ENCODE measurements around the gene F2. TPM values are rescaled to one million over a fixed set of nuclear protein-coding genes. Genes with fewer than 3 reads are reported as not detected.
A peak's percentile ranks its signal among the peaks of the same experiment; 100 is the strongest.

The F2 gene
- total RNA-seq, 1 experiment from 2014 or later, result not detected

- in situ Hi-C loops (cut with HindIII; ENCODE audit: low pct_unique_long_range_greater_than_20kb, low sequenced_read_pairs), result no loop called here
Measured at GRCh38 chr11:46681814-46682213, 37.2 kb upstream of the F2 start.

GRCh38 chr11:46682773-46683752 is 36.0 kb upstream of the F2 start:
- no peak for DNase-seq (ENCODE audit: low read depth, low spot score)
- in situ Hi-C loops (cut with HindIII; ENCODE audit: low pct_unique_long_range_greater_than_20kb, low sequenced_read_pairs), result no loop called here

More at GRCh38 chr11:46681814-46682213, 37.2 kb upstream of the F2 start:
- DNase-seq (ENCODE audit: low read depth, low spot score), result no peak

- in situ Hi-C loops (cut with HindIII; ENCODE audit: low pct_unique_long_range_greater_than_20kb, low sequenced_read_pairs), result no loop called here
- peak; percentile 67 for DNase-seq (ENCODE audit: low read depth, low spot score)
Measured at GRCh38 chr11:46684367-46684766, 34.6 kb upstream of the F2 start.

GRCh38 chr11:46686886-46687795 is 31.9 kb upstream of the F2 start:
- in situ Hi-C loops (cut with HindIII; ENCODE audit: low pct_unique_long_range_greater_than_20kb, low sequenced_read_pairs), result no loop called here

GRCh38 chr11:46690702-46691101 is 28.3 kb upstream of the F2 start:
- DNase-seq (ENCODE audit: low read depth, low spot score), result no peak
- in situ Hi-C loops (cut with HindIII; ENCODE audit: low pct_unique_long_range_greater_than_20kb, low sequenced_read_pairs), result no loop called here

More at GRCh38 chr11:46686886-46687795, 31.9 kb upstream of the F2 start:
- no peak for DNase-seq (ENCODE audit: low read depth, low spot score)

GRCh38 chr11:46692450-46692849 is 26.6 kb upstream of the F2 start:
- in situ Hi-C loops (cut with HindIII; ENCODE audit: low pct_unique_long_range_greater_than_20kb, low sequenced_read_pairs), result no loop called here
- no peak for DNase-seq (ENCODE audit: low read depth, low spot score)

GRCh38 chr11:46693597-46694012 is 25.4 kb upstream of the F2 start:
- in situ Hi-C loops (cut with HindIII; ENCODE audit: low pct_unique_long_range_greater_than_20kb, low sequenced_read_pairs), result no loop called here

GRCh38 chr11:46694072-46694471 is 24.9 kb upstream of the F2 start:
- no peak for DNase-seq (ENCODE audit: low read depth, low spot score)
- in situ Hi-C loops (cut with HindIII; ENCODE audit: low pct_unique_long_range_greater_than_20kb, low sequenced_read_pairs), result no loop called here

More at GRCh38 chr11:46693597-46694012, 25.4 kb upstream of the F2 start:
- no peak for DNase-seq (ENCODE audit: low read depth, low spot score)

GRCh38 chr11:46694607-46695006 is 24.4 kb upstream of the F2 start:
- in situ Hi-C loops (cut with HindIII; ENCODE audit: low pct_unique_long_range_greater_than_20kb, low sequenced_read_pairs), result no loop called here
- no peak for DNase-seq (ENCODE audit: low read depth, low spot score)

GRCh38 chr11:46695345-46696211 is 23.4 kb upstream of the F2 start:
- in situ Hi-C loops (cut with HindIII; ENCODE audit: low pct_unique_long_range_greater_than_20kb, low sequenced_read_pairs), result no loop called here
- DNase-seq (ENCODE audit: low read depth, low spot score), result no peak

GRCh38 chr11:46696212-46696558 is 22.8 kb upstream of the F2 start:
- in situ Hi-C loops (cut with HindIII; ENCODE audit: low pct_unique_long_range_greater_than_20kb, low sequenced_read_pairs), result no loop called here
- no peak for DNase-seq (ENCODE audit: low read depth, low spot score)

GRCh38 chr11:46697303-46697702 is 21.7 kb upstream of the F2 start:
- in situ Hi-C loops (cut with HindIII; ENCODE audit: low pct_unique_long_range_greater_than_20kb, low sequenced_read_pairs), result no loop called here
- no peak for DNase-seq (ENCODE audit: low read depth, low spot score)

- DNase-seq (ENCODE audit: low read depth, low spot score), result no peak
- in situ Hi-C loops (cut with HindIII; ENCODE audit: low pct_unique_long_range_greater_than_20kb, low sequenced_read_pairs), result no loop called here
Measured at GRCh38 chr11:46697723-46698122, 21.3 kb upstream of the F2 start.

- in situ Hi-C loops (cut with HindIII; ENCODE audit: low pct_unique_long_range_greater_than_20kb, low sequenced_read_pairs), result no loop called here
Measured at GRCh38 chr11:46698597-46698996, 20.4 kb upstream of the F2 start.

GRCh38 chr11:46700241-46701077 is 18.6 kb upstream of the F2 start, which contains the start of the genes ARHGAP1 and ZNF408:
Gene ARHGAP1 (minus strand): TSS chr11:46700619. CDS start chr11:46696107, 4,512 bp downstream.
Gene ZNF408 (plus strand): TSS chr11:46701031. CDS start chr11:46701048, 17 bp downstream.
- peak; percentile 99 for DNase-seq (ENCODE audit: low read depth, low spot score)
- in situ Hi-C loops (cut with HindIII; ENCODE audit: low pct_unique_long_range_greater_than_20kb, low sequenced_read_pairs), result no loop called here

More at GRCh38 chr11:46698597-46698996, 20.4 kb upstream of the F2 start:
- DNase-seq (ENCODE audit: low read depth, low spot score), result no peak

GRCh38 chr11:46701078-46701654 is 17.8 kb upstream of the F2 start:
- no peak for DNase-seq (ENCODE audit: low read depth, low spot score)
- in situ Hi-C loops (cut with HindIII; ENCODE audit: low pct_unique_long_range_greater_than_20kb, low sequenced_read_pairs), result no loop called here
